GM18873 (cell line): ENCODE data around the gene GMEB2.
A peak's percentile ranks its signal among the peaks of the same experiment; 100 is the strongest.
"Not testable (repeated sequence)": the region's sequence is repeated elsewhere in the genome, so short reads cannot be mapped to it uniquely, and the experiment has no call there.

Experiments used
- ATAC-seq: cut with Tn5 transposase; IDR thresholded peaks from one replicate; pipeline ENCODE4 v1.9.1; 2021; ENCODE audit warnings: mild to moderate bottlenecking, moderate library complexity, moderate number of reproducible peaks; ENCODE audit not compliant: unreplicated experiment, low FRiP score

Gene GMEB2

GRCh38 chr20:63657937-63658748 lies 31.2 kb upstream of the GMEB2 start, which contains the start of gene RTEL1:
Gene RTEL1 (plus strand): TSS chr20:63658312. CDS start chr20:63659403, 1,091 bp downstream.
- peak; percentile 71 for ATAC-seq

GRCh38 chr20:63657260-63657936 lies 30.5 kb upstream of the GMEB2 start:
- ATAC-seq = no peak

GRCh38 chr20:63656451-63656850 lies 29.6 kb upstream of the GMEB2 start:
- no peak for ATAC-seq

GRCh38 chr20:63655249-63655648 lies 28.3 kb upstream of the GMEB2 start:
- ATAC-seq = no peak

GRCh38 chr20:63653974-63654668 lies 27.2 kb upstream of the GMEB2 start:
- ATAC-seq = no peak

- no peak for ATAC-seq
Observed at GRCh38 chr20:63653041-63653973, 26.4 kb upstream of the GMEB2 start, which contains the start of gene STMN3. Gene STMN3 (minus strand): TSS chr20:63653424. CDS start chr20:63653345, 79 bp downstream.

- no peak for ATAC-seq
Observed at GRCh38 chr20:63652192-63652980, 25.5 kb upstream of the GMEB2 start.

- no peak for ATAC-seq
Observed at GRCh38 chr20:63651942-63652191, 25.0 kb upstream of the GMEB2 start.

- ATAC-seq = not testable (repeated sequence)
Observed at GRCh38 chr20:63650486-63650885, 23.6 kb upstream of the GMEB2 start.

GRCh38 chr20:63648895-63649589 lies 22.1 kb upstream of the GMEB2 start:
- ATAC-seq = no peak

- ATAC-seq = no peak
Observed at GRCh38 chr20:63648190-63648589, 21.3 kb upstream of the GMEB2 start.

- no peak for ATAC-seq
Observed at GRCh38 chr20:63645218-63645617, 18.3 kb upstream of the GMEB2 start.

- ATAC-seq = no peak
Observed at GRCh38 chr20:63643946-63644345, 17.0 kb upstream of the GMEB2 start.

GRCh38 chr20:63643499-63643898 lies 16.6 kb upstream of the GMEB2 start:
- no peak for ATAC-seq

- no peak for ATAC-seq
Observed at GRCh38 chr20:63642527-63643247, 15.8 kb upstream of the GMEB2 start.

- ATAC-seq = peak; percentile 53
Observed at GRCh38 chr20:63641792-63642523, 15.1 kb upstream of the GMEB2 start.

GRCh38 chr20:63641146-63641791 lies 14.4 kb upstream of the GMEB2 start:
- peak; percentile 37 for ATAC-seq
